Activated CD8-positive, alpha-beta memory T cell treated with anti-CD3 and anti-CD28 coated beads for 1 hour (primary cell): Measurements from ENCODE around the gene TCN2.
A peak's percentile ranks its signal among the peaks of the same experiment; 100 is the strongest.
"Not testable (repeated sequence)": the region's sequence is repeated elsewhere in the genome, so short reads cannot be mapped to it uniquely, and the experiment has no call there.

Source experiments
- DNase-seq, 2 donors: peaks; one replicate each; pipeline ENCODE4 v3.0.0-alpha.2; 2020; ENCODE audit warnings: low read depth in 1 of 2; ENCODE audit errors: extremely low read depth in 1 of 2

TCN2 gene

GRCh38 chr22:30575859-30576258 lies 31.1 kb upstream of the TCN2 start:
- DNase-seq = no peak

GRCh38 chr22:30578481-30578880 lies 28.5 kb upstream of the TCN2 start:
- DNase-seq = no peak

GRCh38 chr22:30580896-30581295 lies 26.1 kb upstream of the TCN2 start:
- no peak for DNase-seq

- DNase-seq = no peak
Measured at GRCh38 chr22:30582051-30582450, 24.9 kb upstream of the TCN2 start.

- DNase-seq = no peak
Measured at GRCh38 chr22:30582788-30583545, 24.0 kb upstream of the TCN2 start.

- DNase-seq = no peak
Measured at GRCh38 chr22:30584441-30584840, 22.5 kb upstream of the TCN2 start.

- DNase-seq = no peak
Measured at GRCh38 chr22:30586414-30586813, 20.6 kb upstream of the TCN2 start.

DNA sequence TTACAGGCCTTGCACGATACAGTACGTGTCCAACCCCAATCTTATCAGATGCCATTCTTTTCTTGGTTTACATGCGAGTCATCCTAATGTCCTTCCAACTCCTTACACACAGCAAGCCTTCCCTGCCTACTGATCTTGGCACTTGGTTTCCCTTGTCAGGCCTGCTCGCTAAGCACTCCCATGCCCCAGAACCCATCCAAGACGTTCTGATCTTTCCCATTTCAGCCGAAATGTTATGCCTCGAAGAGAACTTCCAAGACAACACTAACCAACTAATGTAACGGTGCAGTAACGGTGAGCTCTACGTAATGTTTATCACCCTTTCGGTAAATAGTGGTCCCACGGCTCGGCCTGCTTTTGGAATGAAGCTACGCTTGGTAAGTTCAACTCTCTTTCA lies 15.8 kb upstream of the TCN2 start:
- DNase-seq = no peak

- peak; percentile 87 to 90 for DNase-seq
Measured at GRCh38 chr22:30591588-30592359, 15.2 kb upstream of the TCN2 start, which contains the start of gene PES1. Gene PES1 (minus strand): TSS chr22:30591910. CDS start chr22:30591833, 77 bp downstream.

GRCh38 chr22:30592360-30592713 lies 14.6 kb upstream of the TCN2 start:
- not testable (repeated sequence) for DNase-seq

DNA sequence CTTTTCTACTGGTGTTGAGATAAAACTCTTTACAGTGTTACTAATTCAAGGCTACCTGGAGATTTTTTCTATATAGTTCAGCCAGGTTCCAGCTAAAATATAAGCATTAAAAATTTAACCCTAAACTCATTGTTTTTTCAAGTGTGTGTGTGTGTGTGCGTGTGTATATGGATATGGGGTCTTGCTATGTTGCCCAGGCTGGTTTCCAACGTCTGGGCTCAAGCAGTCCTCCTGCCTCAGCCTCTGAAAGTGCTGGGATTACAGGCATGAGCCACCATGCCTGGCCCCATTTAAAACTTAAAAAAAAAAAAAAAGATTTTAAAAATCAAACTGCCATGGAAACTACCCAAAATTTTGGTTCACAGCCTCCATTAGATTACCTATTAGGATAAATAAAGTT lies 10.8 kb upstream of the TCN2 start:
- DNase-seq = no peak

GRCh38 chr22:30596886-30597285 lies 10.1 kb upstream of the TCN2 start:
- DNase-seq = no peak

- DNase-seq = no peak
Measured at GRCh38 chr22:30598986-30599385, 8.0 kb upstream of the TCN2 start.

DNA sequence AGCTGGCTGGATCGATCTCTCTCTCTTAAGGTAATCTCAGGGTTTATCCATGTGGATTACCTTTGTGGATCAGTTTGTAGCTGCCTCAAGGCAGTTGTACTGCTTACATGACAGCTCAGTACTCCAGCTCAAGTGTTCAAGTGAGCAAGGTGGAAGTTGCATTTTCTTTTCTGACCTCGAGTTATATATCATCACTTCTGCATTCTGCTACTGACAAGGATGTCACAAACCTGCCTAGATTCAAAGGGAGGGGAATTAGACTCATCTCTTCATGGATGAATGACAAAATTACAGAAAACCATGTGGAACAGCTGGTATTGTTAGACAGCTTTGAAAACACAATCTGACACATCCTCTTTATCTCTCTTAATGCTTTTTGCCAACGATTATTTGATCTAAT lies 6.1 kb upstream of the TCN2 start:
- DNase-seq = no peak

GRCh38 chr22:30601464-30601863 lies 5.5 kb upstream of the TCN2 start:
- no peak for DNase-seq

DNA sequence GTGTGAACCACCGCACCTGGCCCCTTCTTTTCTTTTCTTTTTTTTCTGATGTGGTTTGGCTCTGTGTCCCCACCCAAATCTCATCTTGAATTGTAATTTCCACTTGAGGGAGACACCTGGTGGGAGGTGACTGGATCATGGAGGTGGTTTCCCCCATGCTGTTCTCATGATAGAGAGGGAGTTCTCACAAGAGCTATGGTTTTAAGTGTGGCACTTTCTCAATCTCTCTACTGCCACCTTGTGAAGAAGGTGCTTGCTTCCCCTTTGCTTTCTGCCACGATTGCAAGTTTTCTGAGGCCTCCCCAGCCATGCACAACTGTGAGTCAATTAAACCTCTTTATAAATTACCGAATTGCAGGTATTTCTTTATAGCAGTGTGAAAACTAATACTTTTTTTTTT lies 4.9 kb upstream of the TCN2 start:
- no peak for DNase-seq

DNA sequence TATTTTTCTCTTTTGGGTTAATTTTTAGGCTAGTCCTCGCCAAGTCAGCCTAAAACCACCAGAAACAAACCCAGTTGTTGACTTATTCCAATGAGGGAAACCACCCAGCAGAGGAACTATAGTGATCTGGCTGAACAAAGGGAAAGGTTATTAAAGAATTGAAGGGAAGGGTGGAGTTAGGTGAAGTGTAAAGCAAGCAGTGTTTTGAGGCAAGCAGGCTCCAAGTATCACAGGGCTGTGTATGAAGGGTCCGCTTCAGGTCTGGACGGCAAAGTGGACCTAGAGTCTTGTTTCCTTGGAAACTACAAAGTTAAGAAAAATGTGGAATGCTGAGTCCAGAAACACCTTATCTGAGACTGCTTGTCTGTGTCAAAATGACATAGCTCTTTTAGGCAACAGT lies 3.2 kb upstream of the TCN2 start:
- no peak for DNase-seq

GRCh38 chr22:30604723-30605122 lies 2.3 kb upstream of the TCN2 start:
- DNase-seq = no peak

DNA sequence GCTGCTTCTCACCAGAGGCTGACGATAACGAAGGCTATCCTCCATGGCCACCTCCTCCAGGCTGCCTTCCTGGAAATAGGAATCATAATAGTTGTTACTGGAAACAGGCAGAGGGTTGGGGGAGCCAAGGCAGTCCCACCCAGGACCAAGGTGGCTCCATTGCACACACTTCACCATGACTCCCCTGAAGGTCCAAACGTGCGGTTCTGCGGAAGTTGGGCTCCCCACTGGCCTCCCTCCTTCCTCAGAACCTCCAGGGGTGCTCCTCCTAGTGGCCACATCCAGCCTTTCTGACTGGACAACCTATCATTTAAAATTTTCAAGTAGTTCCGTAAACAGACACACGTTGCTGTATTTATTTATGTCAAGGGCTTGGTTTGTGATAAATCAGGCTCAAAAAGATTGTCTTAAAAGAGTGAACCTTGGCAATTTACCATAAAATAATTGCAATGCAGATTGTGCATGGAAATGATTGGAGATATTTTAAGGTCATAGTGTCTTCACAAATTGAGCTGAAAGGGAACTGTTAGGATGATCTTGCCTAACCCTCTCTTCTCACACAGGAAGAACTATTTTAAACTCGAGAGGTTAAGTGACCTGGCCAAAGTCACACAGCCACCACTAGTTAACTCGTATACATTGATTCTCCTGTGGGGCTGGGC lies 1.4 kb upstream of the TCN2 start:
- no peak for DNase-seq

GRCh38 chr22:30607300-30607930 lies 441 bp downstream of the TCN2 start:
- no peak for DNase-seq

GRCh38 chr22:30607939-30608338 lies 965 bp downstream of the TCN2 start:
- DNase-seq = no peak
